CD14-positive monocyte (primary cell): ENCODE measurements around the gene PSME1. TPM values are rescaled to one million over a fixed set of nuclear protein-coding genes. Genes with fewer than 3 reads are reported as not detected.

Experiments used
- DNase-seq, 3 donors: peaks; one replicate each; pipeline ENCODE4 v3.0.0-alpha.2; 2011 to 2022
- H2AFZ ChIP-seq: 2 replicates; pipeline ENCODE4 v1.6.0; 2012; ENCODE audit warnings: mild to moderate bottlenecking, low read depth, low read length, inconsistent platforms; ENCODE audit not compliant: insufficient read depth, poor library complexity, severe bottlenecking
- H3K27ac ChIP-seq, 2 donors: 1 replicate in 1 of 2; 2 replicates in 1 of 2; pipeline ENCODE4 v1.5.1; 2012 to 2013; ENCODE audit warnings: low read length in 2 of 2, control low read depth in 1 of 2, inconsistent platforms in 1 of 2, low read depth in 1 of 2, mild to moderate bottlenecking in 1 of 2
- H3K27me3 ChIP-seq, 2 donors: one replicate each; pipeline versions ENCODE4 v1.6.0 to v1.6.1; 2011 to 2013; ENCODE audit warnings: low read length in 2 of 2; ENCODE audit not compliant: control insufficient read depth in 2 of 2, insufficient read depth in 2 of 2
- H3K36me3 ChIP-seq, 2 donors: replicated peaks in 1 of 2; 1 replicate in 1 of 2; 2 replicates in 1 of 2; pipeline versions ENCODE4 v1.5.1 to v1.6.1; 2012 to 2013; ENCODE audit warnings: low read length in 2 of 2, control low read depth in 1 of 2, inconsistent platforms in 1 of 2, mild to moderate bottlenecking in 1 of 2; ENCODE audit not compliant: insufficient read depth in 2 of 2, control insufficient read depth in 1 of 2
- H3K4me1 ChIP-seq, 2 donors: 1 replicate in 1 of 2; 2 replicates in 1 of 2; pipeline versions ENCODE4 v1.5.1 to v1.6.1; 2012 to 2013; ENCODE audit warnings: low read length in 2 of 2, control low read depth in 1 of 2, inconsistent platforms in 1 of 2, mild to moderate bottlenecking in 1 of 2, moderate library complexity in 1 of 2; ENCODE audit not compliant: insufficient read depth in 2 of 2, control insufficient read depth in 1 of 2
- H3K4me2 ChIP-seq: replicated peaks from 2 replicates; pipeline ENCODE3; 2012; ENCODE audit warnings: low read length, moderate library complexity, mild to moderate bottlenecking; ENCODE audit not compliant: poor library complexity, severe bottlenecking; ENCODE audit errors: extremely low read depth
- H3K4me3 ChIP-seq, 3 experiments: fragments of 200-600 bp in 1 of 3; sonication (generic) in 1 of 3; replicated peaks in 1 of 3; 1 replicate in 2 of 3; 2 replicates in 1 of 3; pipeline ENCODE4 v1.5.1; 2011 to 2013; ENCODE audit warnings: low read length in 3 of 3, mild to moderate bottlenecking in 3 of 3, control low read depth in 2 of 3, low read depth in 2 of 3, inconsistent platforms in 1 of 3, moderate library complexity in 1 of 3
- H3K79me2 ChIP-seq: 2 replicates; pipeline ENCODE4 v1.6.0; 2012; ENCODE audit warnings: mild to moderate bottlenecking, control low read depth, inconsistent platforms, low read length, moderate library complexity; ENCODE audit not compliant: insufficient read depth
- H3K9ac ChIP-seq: 2 replicates; pipeline ENCODE4 v1.6.0; 2017; ENCODE audit warnings: low read length, mild to moderate bottlenecking; ENCODE audit not compliant: insufficient read depth, poor library complexity, severe bottlenecking
- H3K9me3 ChIP-seq, 2 donors: replicated peaks in 1 of 2; 1 replicate in 1 of 2; 2 replicates in 1 of 2; pipeline versions ENCODE4 v1.5.1 to v1.6.1; 2012 to 2013; ENCODE audit warnings: low read length in 2 of 2, control low read depth in 1 of 2; ENCODE audit not compliant: control insufficient read depth in 1 of 2, insufficient read depth in 1 of 2
- H4K20me1 ChIP-seq: 2 replicates; pipeline ENCODE4 v1.6.0; 2012; ENCODE audit warnings: mild to moderate bottlenecking, low read length, control low read depth, moderate library complexity; ENCODE audit not compliant: insufficient read depth
- H3K27ac Mint-ChIP-seq, 7 donors: one replicate each; pipeline ENCODE4 v1.8.0; 2020; ENCODE audit warnings: mild to moderate bottlenecking in 7 of 7, mixed read lengths in 7 of 7, moderate library complexity in 6 of 7, inconsistent platforms in 2 of 7
- H3K27me3 Mint-ChIP-seq, 3 donors: one replicate each; pipeline ENCODE4 v1.8.0; 2021 to 2022; ENCODE audit warnings: low read depth in 3 of 3, mild to moderate bottlenecking in 3 of 3, mixed read lengths in 3 of 3, moderate library complexity in 3 of 3, inconsistent platforms in 1 of 3
- H3K36me3 Mint-ChIP-seq, 2 donors: one replicate each; pipeline ENCODE4 v1.8.0; 2020; ENCODE audit warnings: mixed read lengths in 2 of 2, inconsistent platforms in 1 of 2, mild to moderate bottlenecking in 1 of 2
- H3K4me1 Mint-ChIP-seq: one replicate; pipeline ENCODE4 v1.8.0; 2020; ENCODE audit warnings: mild to moderate bottlenecking, mixed read lengths
- H3K4me3 Mint-ChIP-seq, 2 donors: one replicate each; pipeline ENCODE4 v1.8.0; 2020; ENCODE audit warnings: mild to moderate bottlenecking in 2 of 2, mixed read lengths in 2 of 2, moderate library complexity in 1 of 2
- H3K9me3 Mint-ChIP-seq, 7 donors: one replicate each; pipeline ENCODE4 v1.8.0; 2020 to 2022; ENCODE audit warnings: mixed read lengths in 7 of 7, mild to moderate bottlenecking in 6 of 7, moderate library complexity in 6 of 7, inconsistent platforms in 2 of 7
- WGBS: methylation state at CpG from one replicate; pipeline ENCODE4 v1.1.5; 2013; ENCODE audit warnings: missing lambda C conversion rate; ENCODE audit not compliant: insufficient coverage; 5-methylcytosine and 5-hydroxymethylcytosine counted together
- intact Hi-C, 2 donors: fragments of 100-400 bp; cut with micrococcal nuclease; formaldehyde crosslinking; loops; one replicate each; pipeline versions ENCODE4 v1.15.0 to v1.15.1; 2023
- polyA plus RNA-seq, 3 donors: library from polyadenylated mRNA; depleted of rRNA in 1 of 3; unstranded in 2 of 3; stranded (reverse) in 1 of 3; fragments of 300-500 nt in 2 of 3; fragments of >200 nt in 1 of 3; fragmentation: Illumina TruSeq in 2 of 3; gene quantifications; 1 replicate in 2 of 3; 2 replicates in 1 of 3; pipeline ENCODE4 v1.2.3, GENCODE V29; 2012 to 2021
- TF ChIP-seq, protein P1 (sequence below): fragments of 200-600 bp; IDR thresholded peaks from one replicate; pipeline ENCODE4 v1.8.0; 2022; ENCODE audit warnings: antibody characterized with exemption, mild to moderate bottlenecking

Gene PSME1
- polyA plus RNA-seq, 3 donors = 435 to 759 (median 729) TPM

DNA sequence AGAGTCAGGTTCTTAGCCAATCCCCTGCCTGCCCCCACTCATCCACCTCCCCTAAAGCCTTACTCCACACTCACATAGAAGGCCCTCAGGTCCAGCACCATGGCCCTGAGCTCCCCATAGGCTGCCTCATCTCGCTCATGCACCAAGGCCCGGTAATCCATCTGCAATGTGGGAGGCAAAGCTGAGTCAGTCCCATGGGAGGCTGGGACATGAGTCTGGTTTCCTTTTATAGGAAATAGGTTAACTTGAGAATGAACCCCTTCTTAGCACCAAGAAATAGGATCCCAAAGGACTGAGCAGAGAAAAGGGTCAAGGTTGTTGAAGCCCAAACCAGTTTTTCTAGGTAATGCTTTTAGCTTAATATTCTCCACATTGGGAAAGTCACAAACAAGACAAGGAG lies 7.5 kb downstream of the PSME1 start:
- Mint-ChIP-seq H3K36me3 (peaks cover 39 to 43% of the 10 kb centered on the region in 2 donors), H3K27me3 (peaks cover 0 to 2% (median 1%) of the 10 kb centered on the region in 3 donors), H3K4me3 (no peak overlapping the region), H3K27ac (peak overlapping the region in 5 of 7 donors; percentile 24 to 66 (median 35)), H3K4me1 (peaks cover 59% of the 10 kb centered on the region), H3K9me3 (no peaks in the 10 kb centered on the region)
- H3K4me3 ChIP-seq = no peak overlapping the region
- peaks cover 44 to 58% of the 10 kb centered on the region in 2 donors for H3K4me1 ChIP-seq
- intact Hi-C loops = no loop called here
- WGBS = no CpG with 5 or more reads among the region's 2 CpGs
- H3K36me3 ChIP-seq = peaks cover 28 to 38% of the 10 kb centered on the region in 2 donors
- no peak for DNase-seq
- peaks cover 70% of the 10 kb centered on the region for H3K79me2 ChIP-seq
- H3K27me3 ChIP-seq = no peaks in the 10 kb centered on the region
- TF ChIP-seq, protein P1, sequence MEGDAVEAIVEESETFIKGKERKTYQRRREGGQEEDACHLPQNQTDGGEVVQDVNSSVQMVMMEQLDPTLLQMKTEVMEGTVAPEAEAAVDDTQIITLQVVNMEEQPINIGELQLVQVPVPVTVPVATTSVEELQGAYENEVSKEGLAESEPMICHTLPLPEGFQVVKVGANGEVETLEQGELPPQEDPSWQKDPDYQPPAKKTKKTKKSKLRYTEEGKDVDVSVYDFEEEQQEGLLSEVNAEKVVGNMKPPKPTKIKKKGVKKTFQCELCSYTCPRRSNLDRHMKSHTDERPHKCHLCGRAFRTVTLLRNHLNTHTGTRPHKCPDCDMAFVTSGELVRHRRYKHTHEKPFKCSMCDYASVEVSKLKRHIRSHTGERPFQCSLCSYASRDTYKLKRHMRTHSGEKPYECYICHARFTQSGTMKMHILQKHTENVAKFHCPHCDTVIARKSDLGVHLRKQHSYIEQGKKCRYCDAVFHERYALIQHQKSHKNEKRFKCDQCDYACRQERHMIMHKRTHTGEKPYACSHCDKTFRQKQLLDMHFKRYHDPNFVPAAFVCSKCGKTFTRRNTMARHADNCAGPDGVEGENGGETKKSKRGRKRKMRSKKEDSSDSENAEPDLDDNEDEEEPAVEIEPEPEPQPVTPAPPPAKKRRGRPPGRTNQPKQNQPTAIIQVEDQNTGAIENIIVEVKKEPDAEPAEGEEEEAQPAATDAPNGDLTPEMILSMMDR = no peak
- no peak overlapping the region for H3K9ac ChIP-seq
- H3K4me2 ChIP-seq = no peak overlapping the region
- H3K9me3 ChIP-seq = no peaks in the 10 kb centered on the region
- no peak overlapping the region for H2AFZ ChIP-seq
- peaks cover 56% of the 10 kb centered on the region for H4K20me1 ChIP-seq
- no peak overlapping the region for H3K27ac ChIP-seq

DNA sequence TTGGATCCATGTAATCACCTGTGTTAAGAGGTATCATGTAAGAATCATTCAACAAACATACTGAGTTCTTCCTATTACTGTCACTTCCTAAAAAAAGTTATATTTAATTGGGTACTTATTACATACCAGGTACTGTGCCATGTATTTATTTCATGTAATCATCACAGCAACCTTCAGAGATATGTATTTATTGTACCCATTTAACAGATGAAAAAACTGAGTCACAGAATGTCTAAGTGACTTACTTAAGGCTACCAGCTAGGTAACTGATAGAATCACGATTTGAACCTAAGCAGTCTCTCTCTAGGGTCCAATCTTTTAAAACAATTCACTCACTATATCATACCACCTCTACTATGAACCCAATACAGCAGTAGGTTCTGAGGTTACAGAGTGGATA lies 8.5 kb downstream of the PSME1 start:
- DNase-seq = no peak
- Mint-ChIP-seq H3K36me3 (peaks cover 39 to 43% of the 10 kb centered on the region in 2 donors), H3K27me3 (peaks cover 0 to 2% (median 1%) of the 10 kb centered on the region in 3 donors), H3K27ac (peak overlapping the region in 1 of 7 donors; percentile 63), H3K4me1 (peaks cover 58% of the 10 kb centered on the region), H3K4me3 (no peak overlapping the region), H3K9me3 (no peaks in the 10 kb centered on the region)
- Histone ChIP-seq H3K36me3 (peaks cover 25 to 38% of the 10 kb centered on the region in 2 donors), H3K9me3 (no peaks in the 10 kb centered on the region), H3K9ac (no peak overlapping the region), H3K4me2 (peak overlapping the region; percentile 98), H2AFZ (no peak overlapping the region), H3K27ac (peak overlapping the region in 1 of 2 donors; percentile 84), H3K4me1 (peaks cover 46 to 62% of the 10 kb centered on the region in 2 donors), H3K27me3 (no peaks in the 10 kb centered on the region), H4K20me1 (peaks cover 53% of the 10 kb centered on the region), H3K79me2 (peaks cover 70% of the 10 kb centered on the region), H3K4me3 (peak overlapping the region in 1 of 3 experiments; percentile 100)
- TF ChIP-seq, protein P1 = no peak
- no CpG with 5 or more reads among the region's 1 CpG for WGBS
- intact Hi-C loops = no loop called here
